K562 (cell line): ENCODE data around the gene ZNF74. TPM values are rescaled to one million over a fixed set of nuclear protein-coding genes. Genes with fewer than 3 reads are reported as not detected.
"Not testable (repeated sequence)": the region's sequence is repeated elsewhere in the genome, so short reads cannot be mapped to it uniquely, and the experiment has no call there.

Experiments
- REST ChIP-seq, 2 experiments: fragments of 450-650 bp; formaldehyde crosslinking in 1 of 2; IDR thresholded peaks; 2 replicates each; pipeline versions ENCODE4 v1.4.0 to v1.6.1; 2014 to 2020; ENCODE audit warnings: mild to moderate bottlenecking in 2 of 2, borderline replicate concordance in 1 of 2, low read depth in 1 of 2
- ZNF124 ChIP-seq: sonication (generic); formaldehyde crosslinking; IDR thresholded peaks from 2 replicates; pipeline ENCODE4 v1.8.1; 2022; ENCODE audit warnings: missing genetic modification reagents
- ZNF511 ChIP-seq: sonication (generic); formaldehyde crosslinking; IDR thresholded peaks from 2 replicates; pipeline ENCODE4 v1.8.0; 2022; ENCODE audit warnings: mild to moderate bottlenecking, missing genetic modification reagents
- polyA plus RNA-seq, 8 experiments: library from polyadenylated mRNA; depleted of rRNA in 4 of 8; stranded (reverse) in 5 of 8; unstranded in 3 of 8; fragments of >200 nt; fragmentation: Nextera tagmentation in 2 of 8; fragmentation: Illumina TruSeq in 1 of 8; extraction: Ambion mirVana in 2 of 8; extraction: Trizol in 1 of 8; gene quantifications; 2 replicates each; pipeline versions ENCODE4 v1.2.1 to v1.2.3, GENCODE V29; 2011 to 2014; ENCODE audit warnings: inconsistent platforms in 1 of 8, missing spikeins in 1 of 8
- total RNA-seq, 7 experiments: library from RNA; depleted of rRNA in 6 of 7; stranded (reverse); fragments of >200 nt in 6 of 7; fragmentation: Illumina TruSeq in 2 of 7; extraction: Trizol in 2 of 7; gene quantifications; 2 replicates each; pipeline versions ENCODE4 v1.2.1 to v1.2.3, GENCODE V29; 2011 to 2021; ENCODE audit warnings: low replicate concordance in 1 of 7
- TF ChIP-seq, protein P1 (sequence below), 2 experiments: IDR thresholded peaks in 1 of 2; conservative IDR thresholded peaks in 1 of 2; 2 replicates each; pipeline ENCODE4 v1.6.1; 2016; ENCODE audit warnings: low read depth in 2 of 2, mild to moderate bottlenecking in 1 of 2, missing compliant biosample characterization in 1 of 2, missing genetic modification characterization in 1 of 2, moderate library complexity in 1 of 2

Gene ZNF74
- total and polyA plus RNA-seq, 9 of the 15 experiments (the other 6 are each of a cell fraction or from before 2014, with no cell fraction given) = 2.4 to 53.5 (median 31.5) TPM

DNA sequence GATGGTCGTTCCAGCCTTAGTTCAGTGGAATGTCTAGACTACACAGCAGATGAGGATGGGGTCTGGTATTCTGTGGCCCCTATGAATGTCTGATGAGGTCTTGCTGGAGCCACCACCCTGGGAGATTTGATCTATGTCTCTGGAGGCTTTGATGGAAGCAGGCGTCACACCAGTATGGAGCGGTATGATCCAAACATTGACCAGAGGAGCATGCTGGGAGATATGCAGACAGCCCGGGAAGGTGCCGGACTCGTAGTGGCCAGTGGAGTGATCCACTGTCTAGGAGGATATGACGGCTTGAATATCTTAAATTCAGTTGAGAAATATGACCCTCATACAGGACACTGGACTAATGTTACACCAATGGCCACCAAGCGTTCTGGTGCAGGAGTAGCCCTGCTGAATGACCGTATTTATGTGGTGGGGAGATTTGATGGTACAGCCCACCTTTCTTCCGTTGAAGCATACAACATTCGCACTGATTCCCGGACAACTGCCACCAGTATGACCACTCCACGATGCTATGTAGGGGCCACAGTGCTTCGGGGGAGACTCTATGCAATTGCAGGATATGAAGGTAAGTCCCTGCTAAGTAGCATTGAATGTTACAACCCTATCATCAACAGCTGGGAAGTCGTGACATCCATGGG is 57.3 kb downstream of the ZNF74 start (continued):
- TF ChIP-seq ZNF511 (CRISPR knock-in tag) (peak; percentile 56; the same call in 1 of the 2 replicates), REST (IDR thresholded peaks at IDR 0.05; ENCODE audit: borderline replicate concordance) (peak; percentile 66), ZNF124 (0 out of 2 replicates have a peak, but pooled peaks have one; percentile 33)
- TF ChIP-seq REST (CRISPR knock-in tag; IDR thresholded peaks at IDR 0.05; ENCODE audit: low read depth) = not testable (repeated sequence)
- TF ChIP-seq, protein P1, sequence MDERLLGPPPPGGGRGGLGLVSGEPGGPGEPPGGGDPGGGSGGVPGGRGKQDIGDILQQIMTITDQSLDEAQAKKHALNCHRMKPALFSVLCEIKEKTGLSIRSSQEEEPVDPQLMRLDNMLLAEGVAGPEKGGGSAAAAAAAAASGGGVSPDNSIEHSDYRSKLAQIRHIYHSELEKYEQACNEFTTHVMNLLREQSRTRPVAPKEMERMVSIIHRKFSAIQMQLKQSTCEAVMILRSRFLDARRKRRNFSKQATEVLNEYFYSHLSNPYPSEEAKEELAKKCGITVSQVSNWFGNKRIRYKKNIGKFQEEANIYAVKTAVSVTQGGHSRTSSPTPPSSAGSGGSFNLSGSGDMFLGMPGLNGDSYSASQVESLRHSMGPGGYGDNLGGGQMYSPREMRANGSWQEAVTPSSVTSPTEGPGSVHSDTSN (CRISPR knock-in tag; IDR thresholded peaks at IDR 0.05; ENCODE audit: low read depth) = peak; percentile 24; the same call in 1 of the 2 replicates
- TF ChIP-seq, protein P1 (tag; conservative IDR thresholded peaks at IDR 0.05; ENCODE audit: low read depth) = not testable (repeated sequence)
